GM18498 (cell line): ENCODE results near the gene RPS4Y2.

Source experiments
- ATAC-seq: cut with Tn5 transposase; IDR thresholded peaks from one replicate; pipeline ENCODE4 v1.9.1; 2021; ENCODE audit warnings: mild to moderate bottlenecking, moderate library complexity; ENCODE audit not compliant: unreplicated experiment

RPS4Y2 gene

DNA sequence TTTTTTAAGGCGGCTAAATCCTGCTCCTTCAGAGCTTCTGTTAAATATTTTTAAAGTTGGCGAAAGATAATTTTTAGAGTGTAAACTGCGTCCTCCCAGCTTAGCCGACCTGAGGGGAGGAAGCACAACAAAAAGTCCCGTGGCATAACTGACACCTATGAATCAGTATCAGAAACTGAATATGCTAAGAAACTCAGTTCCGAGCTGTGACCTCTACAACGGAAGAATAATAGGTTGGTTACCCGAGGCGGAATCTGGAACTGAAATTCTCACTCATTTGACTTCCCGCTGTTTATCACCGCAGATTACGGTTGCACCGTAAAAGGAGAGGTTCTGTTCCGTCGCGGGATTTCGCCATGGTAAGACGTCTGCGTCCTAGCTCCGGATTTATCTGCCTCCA lies at the start of gene RPS4Y2:
Gene RPS4Y2 (plus strand): TSS at position 301 of the 400 bp plus-strand sequence. CDS start 56 bp downstream, at position 357.
- ATAC-seq, result no peak

DNA sequence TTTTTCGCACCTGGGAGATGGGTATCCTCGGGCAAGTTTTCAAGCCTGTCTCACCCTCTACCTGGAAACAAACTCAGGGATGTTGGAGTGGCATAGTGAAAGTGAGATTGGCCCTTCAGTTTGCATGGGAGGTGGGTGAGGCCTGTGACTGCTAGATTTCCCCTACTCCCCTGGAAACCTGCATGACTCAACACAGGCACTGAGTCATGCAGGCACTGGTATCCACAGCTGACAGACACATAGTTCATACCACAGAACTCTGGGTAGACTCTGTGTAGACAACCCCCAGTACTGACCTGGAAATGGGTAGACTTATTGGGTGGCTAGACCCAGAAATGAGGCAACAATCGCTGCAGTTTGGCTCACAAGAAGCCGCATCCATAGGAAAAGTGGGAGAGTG lies 41.5 kb upstream of the RPS4Y2 start:
- no peak for ATAC-seq

DNA sequence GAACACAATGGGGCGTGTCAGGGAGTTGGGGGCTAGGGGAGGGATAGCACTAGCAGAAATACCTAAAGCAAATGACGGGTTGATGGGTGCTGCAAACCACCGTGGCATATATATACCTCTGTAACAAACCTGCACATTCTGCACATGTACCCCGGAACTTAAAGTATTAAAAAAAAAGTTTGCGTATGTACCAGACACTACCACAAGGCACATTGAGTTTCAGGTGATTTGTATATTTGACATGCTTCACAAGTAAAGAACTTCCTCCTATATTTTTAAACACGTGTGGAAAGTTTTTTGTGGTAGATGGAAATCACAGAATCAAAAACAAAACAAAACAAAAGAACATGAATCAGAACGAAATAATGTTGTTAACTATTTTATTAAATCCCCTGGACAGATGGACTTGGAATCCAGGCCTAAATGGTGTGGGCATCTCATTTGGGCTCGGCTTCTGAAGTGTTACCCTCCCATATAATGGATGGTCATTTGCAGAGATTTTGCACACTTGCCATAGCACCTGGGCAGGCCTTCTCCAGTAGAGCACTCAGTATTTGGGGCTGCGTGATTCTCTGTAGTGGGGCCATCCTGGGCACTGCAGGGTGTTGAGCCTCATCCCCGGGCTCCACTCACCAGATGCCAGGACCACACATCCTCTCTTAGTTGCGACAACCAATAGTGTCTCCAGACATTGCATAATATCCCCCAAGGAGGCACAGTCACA lies 29.6 kb upstream of the RPS4Y2 start:
- ATAC-seq, result peak; percentile 95

DNA sequence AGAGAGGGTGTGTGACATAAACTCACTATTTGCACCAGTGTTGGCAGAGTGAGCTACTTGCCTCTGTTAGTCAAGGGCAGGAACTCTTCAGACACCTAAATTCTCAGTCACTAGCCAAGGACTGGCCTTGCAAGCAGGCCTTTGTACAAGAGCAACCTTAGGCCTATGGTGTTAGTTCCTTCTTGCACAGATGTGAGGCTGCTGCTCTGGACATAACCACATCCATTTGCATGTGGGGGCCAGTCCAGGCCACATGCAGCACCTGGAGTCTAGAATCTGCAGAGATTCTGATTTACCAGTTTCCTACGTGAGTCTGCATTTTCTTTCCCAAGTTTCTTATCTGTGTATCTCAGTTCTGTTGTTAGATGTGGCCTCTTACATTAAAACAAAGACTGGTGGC lies 20.7 kb upstream of the RPS4Y2 start:
- ATAC-seq, result peak; percentile 96

DNA sequence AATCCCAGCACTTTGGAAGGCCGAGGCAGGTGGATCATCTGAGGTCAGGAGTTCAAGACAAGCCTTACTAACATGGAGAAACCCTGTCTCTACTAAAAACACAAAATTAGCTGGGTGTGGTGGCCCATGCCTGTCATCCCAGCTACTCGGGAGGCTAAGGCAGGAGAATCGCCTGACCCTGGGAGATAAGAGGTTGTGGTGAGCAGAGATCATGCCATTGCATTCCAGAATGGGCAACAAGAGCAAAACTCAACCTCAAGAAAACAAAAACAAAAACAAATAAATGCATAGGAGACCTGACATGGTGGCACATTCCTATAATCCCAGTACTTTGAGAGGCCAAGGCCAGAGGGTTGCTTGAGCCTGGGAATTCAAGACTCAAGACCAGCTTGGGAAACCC lies 16.1 kb upstream of the RPS4Y2 start:
- no peak for ATAC-seq

DNA sequence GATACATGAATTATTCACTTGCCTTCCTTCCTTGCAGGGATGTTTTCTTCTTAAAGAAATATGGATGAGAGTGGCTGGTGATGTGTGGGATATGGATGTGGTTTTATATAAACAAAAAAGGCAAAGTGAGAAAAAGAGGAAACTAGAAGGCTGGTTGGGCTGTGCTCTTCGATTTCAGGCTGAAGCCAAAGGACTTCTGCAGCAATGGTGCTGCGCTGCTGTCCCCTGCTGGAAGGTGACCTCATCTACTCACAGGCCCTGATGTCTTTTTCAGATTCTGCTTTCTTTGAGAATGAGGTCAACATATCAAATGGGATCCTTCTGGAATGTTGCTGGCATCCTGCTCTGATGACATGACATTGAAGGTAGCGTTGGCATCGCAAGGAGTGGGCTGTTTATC lies 15.3 kb upstream of the RPS4Y2 start:
- peak; percentile 71 for ATAC-seq

DNA sequence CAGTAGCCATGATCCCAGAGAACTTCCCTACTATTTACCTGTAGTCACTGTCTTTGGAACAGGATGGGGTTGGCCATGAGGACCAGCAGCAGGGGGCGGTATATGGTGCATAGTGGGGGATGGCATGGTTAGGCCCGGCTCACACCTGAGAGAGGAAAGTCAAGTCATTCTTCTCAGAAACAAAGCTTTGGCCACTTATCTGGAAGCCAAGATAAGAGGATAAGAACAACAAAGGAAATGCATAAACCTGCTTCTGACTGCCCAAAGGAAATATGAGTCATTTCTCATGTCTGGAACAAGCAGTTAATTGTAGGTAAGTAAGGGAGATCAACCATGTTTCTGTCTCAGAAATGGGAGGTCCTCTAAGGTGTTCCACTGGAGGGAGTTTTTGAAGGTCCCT lies 10.8 kb upstream of the RPS4Y2 start:
- no peak for ATAC-seq

DNA sequence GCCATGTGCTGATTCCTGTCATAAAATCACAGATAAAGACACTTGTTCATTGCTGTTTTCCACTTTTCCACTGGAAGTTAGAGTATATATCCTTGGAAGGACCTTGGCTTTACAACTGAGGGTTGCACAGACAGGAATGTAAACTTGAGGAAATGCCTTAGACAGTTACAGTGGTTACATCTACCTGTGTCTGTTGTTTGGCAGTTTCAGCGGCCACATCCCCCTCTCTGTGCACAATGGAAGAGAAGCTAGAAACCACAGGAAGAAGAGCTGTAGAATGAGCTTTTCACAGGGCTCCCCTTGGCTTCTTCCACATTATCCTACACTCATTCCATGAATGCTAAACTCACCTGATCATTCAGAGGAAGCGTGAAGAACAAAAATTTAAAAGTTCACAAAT lies 9.0 kb upstream of the RPS4Y2 start:
- ATAC-seq, result no peak

DNA sequence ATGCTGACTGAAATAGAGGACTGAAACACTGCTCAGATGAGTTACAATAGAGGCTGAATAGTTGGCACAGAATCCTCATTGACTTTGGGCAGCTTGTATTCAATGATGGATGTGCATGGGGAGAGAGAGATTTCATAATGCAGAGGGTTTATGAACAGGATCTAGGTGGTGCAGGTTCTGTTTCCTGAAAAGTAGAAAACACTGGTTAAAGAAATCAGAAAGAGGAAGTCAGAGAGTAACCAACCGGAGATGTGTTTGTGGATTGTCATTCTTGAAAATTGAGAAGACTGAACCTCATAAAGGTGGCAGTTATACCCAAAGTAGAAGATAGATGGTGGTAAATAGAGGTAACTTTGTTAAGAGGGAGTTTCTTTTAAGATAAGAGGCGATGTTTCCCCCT lies 8.0 kb downstream of the RPS4Y2 start:
- ATAC-seq, result peak; percentile 85

DNA sequence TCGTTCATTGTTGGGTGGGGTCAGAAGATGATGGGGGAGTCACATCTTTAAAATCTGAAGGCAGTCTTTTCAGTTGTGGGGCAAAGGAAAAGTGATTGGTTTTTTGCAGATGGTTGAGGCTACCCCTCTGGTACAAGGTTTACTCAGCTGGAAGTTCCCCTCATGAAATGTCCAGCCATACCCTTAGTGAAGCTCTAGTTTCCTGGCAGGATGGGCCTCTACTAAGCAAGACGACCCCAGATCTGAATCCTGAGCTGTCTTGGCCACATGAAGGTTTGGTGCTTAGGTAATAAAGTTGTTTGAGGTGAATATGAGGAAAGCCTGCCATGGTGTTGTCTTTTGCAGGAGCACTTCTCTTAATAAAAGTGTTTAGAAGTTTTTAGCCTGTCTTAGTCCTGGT lies 9.2 kb downstream of the RPS4Y2 start:
- no peak for ATAC-seq

DNA sequence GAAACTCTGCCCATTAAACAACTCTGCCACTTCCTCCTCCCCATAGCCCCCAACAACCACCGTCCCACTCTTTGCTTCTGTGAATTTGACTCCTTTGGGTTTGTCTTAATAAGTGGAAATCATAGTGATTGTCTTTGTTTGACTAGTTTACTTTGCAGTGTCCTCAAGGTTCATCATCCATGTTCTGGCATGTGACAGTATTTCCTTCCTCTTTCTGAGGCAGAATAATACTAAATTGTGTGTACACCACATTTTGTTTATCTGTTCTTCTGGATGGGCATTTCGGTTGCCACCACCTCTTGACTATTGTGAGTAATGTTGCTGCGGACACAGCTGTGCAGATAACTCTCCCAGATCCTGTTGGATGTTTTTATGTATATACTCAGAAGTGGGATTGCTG lies 14.8 kb downstream of the RPS4Y2 start:
- ATAC-seq, result no peak

DNA sequence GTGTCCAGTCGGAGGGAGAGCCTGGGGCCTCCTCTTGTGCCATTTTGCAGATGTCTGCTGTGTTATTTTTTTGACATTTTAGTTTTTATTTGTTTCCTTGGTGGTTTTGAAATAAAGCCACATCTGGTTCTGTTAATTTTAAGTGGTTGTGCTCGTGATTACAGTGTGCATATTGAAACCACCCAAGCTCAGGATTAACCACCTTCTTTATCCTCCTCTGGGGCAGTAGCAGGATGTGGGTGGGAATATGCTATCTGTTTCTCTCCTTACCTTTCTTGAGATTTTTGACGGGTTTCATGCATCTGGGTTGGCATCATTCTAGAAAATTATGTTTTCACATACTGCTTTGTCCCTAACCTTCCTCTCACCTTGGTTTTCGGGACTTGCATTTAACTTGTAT lies 20.2 kb downstream of the RPS4Y2 start:
- no peak for ATAC-seq

DNA sequence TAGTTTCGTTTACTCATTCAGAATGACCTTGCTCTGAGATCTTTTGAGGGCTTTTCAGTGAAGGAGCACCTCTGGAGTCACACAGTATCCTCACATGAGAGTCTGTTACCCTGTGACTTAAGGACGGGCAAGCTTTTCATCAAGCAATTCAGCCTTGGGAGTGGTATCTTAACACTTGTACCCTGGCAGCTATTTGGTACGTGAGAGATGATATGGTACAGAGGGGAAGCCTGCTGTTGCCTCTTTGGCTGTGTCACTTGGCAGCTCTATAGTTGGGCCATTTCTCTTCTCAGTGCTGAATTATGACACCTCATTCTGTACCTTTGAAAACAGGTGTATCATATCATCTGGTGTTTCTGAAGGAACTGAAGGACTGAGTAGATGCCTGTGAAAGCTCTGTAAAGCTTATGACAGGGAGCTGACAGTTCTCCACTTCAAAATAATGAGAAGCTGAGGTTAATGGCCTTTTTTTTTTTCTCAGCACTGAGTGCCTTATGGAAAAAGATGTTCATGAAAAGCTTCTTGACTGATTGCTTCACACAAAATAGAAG lies 24.3 kb downstream of the RPS4Y2 start:
- ATAC-seq, result no peak

DNA sequence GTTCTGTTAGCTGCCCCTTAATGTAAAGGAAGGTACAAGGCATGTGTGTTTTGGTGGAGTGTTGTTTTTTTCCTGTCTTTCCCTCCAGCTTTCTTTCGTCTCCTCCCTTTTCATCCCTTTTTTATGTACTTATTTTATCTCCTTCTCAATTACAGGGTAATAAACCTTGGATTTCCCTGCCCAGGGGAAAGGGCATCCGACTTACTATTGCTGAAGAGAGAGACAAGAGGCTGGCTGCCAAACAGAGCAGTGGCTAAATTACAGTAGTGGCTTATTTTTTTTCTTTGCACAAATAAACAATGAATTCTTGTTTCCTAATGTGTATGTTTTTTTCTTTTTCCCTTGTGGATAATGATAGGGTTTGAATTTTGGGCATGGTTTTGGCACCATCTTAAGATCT lies 24.9 kb downstream of the RPS4Y2 start:
- ATAC-seq, result no peak

DNA sequence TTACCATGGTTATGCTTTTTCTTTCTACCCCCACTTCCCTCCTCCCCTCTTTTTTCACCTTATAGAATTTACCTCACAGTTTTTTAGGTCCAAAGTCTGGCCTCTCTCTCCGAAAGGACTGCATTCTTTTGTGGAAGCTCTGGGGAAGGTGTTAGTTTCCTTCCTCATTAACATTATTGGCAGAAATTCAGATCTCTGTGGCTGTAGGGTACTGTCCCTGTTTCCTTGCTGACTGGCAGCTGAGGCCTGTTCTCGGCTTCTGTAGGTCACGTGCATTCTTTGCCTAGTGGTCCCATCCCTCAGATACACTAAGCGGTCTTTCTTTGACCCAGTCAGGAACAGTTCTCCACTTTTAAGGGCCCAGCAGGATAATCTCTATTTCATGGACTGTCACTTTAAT lies 25.5 kb downstream of the RPS4Y2 start:
- peak; percentile 70 for ATAC-seq

DNA sequence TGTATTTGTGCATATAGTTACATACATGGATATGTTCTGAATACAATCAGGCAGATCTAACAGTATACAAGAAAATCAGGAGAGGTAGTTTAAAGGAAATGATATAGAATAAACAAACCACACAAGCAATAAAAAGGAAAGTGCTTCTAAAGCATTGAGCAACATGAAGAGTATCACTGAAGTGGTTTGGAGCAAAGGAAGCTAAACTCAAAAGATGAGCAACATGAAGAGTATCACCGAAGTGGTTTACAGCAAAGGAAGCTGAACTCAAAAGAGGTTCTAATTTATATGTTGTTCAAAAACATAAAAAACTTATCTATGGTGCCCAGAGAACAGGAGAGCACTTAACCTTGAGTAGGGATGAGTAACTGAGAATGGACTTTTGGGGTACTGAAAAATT lies 29.1 kb downstream of the RPS4Y2 start:
- no peak for ATAC-seq

DNA sequence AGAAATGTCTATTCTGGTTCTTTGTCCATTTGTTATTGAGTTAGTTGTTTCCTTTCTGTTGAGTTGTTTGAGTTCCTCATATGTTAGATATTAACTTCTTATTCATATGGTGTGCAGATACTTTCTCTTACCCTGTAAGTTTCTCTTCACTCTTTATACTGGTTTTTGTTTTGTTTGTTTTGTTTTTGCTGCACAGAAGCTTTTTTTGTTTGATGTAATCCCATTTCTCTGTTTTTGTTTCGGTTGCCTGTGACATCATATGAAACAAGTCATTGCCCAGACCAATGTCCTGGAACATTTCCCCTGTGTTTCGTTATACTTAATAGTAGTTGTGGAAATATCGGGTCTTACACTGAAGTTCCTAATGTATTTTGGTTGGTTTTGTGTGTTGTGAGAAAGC lies 31.2 kb downstream of the RPS4Y2 start:
- ATAC-seq, result peak; percentile 89

DNA sequence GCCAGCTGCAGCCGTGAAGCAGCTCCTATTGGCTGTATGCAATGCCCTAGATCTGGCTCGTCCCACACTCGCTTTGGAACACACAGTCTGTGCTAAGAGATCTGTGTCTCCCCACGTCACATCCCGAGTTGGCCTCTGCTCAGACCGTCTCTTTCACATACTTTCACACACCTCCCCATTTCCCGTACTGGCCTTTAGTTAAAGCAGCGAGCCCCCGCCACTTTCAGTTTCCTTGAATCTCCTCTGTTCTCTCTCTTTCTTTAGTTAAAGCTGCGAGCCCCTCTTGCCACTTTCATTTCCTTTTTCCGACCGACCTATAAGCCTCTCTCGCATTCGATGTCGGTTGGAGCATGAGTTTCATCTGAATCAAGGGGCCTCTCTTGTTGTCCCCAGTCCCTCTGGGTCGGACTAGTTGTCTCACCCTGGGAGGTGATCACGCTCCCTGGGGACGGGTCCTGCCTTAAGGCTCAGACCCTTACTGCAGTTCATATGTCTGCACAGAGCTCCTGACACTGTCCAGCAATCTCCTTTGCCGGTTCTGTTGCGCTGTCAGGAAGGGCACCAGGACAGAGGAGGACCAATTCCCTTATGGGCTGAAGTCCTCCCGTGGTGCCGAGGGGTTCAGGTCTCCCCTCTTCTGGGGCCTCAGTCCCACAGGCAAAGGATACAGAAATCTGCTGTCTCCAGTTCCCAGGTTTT lies 42.6 kb downstream of the RPS4Y2 start:
- peak; percentile 90 for ATAC-seq

DNA sequence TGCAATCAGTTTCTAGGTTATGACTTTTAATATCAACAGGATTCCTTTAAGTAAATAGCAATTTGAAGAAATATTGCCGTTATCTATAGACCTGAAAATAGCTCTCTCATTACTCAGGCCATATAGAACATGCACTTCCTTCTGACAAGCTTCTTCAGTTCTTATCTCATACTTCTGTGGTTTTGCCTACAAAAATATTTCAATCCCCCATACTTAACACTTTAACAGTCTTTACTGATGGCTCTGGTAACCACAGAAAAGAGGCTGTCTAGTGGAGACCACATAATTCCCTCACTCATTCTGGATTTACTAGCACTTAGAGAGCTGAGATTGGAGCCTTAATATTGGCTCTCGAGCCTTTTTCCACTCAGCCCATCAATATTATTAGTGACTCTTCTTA lies 46.8 kb downstream of the RPS4Y2 start:
- no peak for ATAC-seq

DNA sequence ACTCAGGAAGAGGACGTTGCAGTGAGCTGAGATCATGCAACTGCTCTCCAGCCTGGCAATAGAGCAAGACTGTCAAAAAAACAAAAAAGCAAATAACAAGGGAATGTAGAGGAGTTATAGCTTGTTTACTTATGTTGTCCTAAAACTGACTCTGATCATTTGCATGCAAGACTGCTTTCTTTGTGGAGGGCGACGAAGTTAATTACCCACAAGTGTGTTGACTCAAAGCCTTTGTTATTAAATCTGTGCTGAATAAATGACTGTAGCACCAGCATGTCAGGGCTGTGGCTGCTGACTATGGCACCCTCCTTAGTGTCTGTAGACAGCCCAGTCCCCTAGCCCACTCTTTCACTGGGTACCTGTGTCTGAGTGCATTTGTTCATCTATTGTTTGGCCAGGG lies 50.3 kb downstream of the RPS4Y2 start:
- ATAC-seq, result no peak

DNA sequence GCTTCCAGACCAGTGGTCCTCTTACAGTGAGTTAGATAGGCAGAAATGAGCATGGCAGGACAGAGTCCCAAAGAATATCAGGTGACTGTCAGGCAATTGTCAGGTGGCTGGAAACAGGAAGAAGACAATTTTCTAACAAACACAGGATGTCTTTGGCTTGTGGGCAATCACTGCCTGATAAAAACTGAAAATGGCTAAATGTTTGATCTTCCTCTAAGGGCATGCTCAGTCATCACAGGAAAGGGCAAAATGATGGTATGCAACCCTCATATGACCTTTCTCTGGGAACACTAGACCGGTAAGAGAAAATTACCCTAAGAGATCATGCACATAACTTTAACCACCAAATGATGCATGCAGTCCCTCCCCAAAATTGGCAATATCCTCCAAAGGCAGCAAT lies 57.6 kb downstream of the RPS4Y2 start:
- ATAC-seq, result no peak

DNA sequence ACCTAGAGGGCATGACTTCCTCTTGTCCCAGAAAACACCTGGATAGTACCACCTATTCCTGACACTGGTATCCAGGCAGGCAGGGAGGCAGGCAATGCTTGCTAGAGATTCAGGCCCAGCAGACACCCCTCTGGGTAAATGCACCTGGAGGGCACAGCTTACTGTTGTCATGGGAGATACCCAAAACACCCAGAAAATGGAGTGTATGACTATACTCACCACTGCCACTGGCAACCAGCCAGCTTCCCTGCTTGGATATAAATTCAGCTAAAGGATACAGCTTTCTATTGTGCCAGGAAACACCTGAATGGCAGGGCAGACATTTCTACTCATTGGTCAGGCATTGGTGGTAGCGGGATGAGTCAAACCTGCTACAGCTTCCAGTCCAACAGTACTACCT lies 58.9 kb downstream of the RPS4Y2 start:
- ATAC-seq, result no peak
